ENCODE measurements around the gene KIF6. TPM values are rescaled to one million over a fixed set of nuclear protein-coding genes. Genes with fewer than 3 reads are reported as not detected.

The KIF6 gene
- polyA plus RNA-seq, 3 donors, result not detected

DNA sequence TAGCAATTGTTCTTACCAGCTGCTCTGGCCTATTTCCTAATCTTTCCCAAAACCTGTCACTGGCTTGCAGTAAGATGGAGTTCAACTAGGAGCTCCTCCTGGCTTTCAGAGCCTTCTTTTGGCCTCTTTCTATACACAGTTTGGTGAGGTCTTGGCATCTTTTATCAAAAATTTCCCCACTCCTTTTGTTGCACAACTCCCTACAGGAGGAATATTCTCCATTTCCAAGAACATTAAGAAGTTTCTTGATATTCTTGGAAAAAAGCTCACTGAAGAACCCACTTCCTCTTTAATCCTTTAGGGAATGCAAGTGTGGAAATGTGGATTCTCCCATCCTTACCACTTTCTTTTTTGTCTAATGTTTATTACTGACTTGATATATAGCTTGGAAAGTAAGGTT is 231.4 kb downstream of the KIF6 start:
- Histone ChIP-seq H3K27ac (ENCODE audit: low read depth in 1 of 2, low read length in 2 of 2) (no peak overlapping the region), H2AFZ (ENCODE audit: insufficient read depth, low read depth, low read length, poor library complexity, severe bottlenecking) (no peak overlapping the region), H3K27me3 (ENCODE audit: control insufficient read depth in 2 of 2, insufficient read depth in 2 of 2, low read length in 2 of 2) (no peaks in the 10 kb centered on the region), H3K9me3 (replicated peaks in 1 of 2; ENCODE audit: control insufficient read depth in 1 of 2, insufficient read depth in 1 of 2, low read length in 2 of 2) (no peaks in the 10 kb centered on the region), H3K36me3 (replicated peaks in 1 of 2; ENCODE audit: control insufficient read depth in 1 of 2, insufficient read depth in 2 of 2, low read length in 2 of 2) (no peaks in the 10 kb centered on the region), H3K79me2 (ENCODE audit: insufficient read depth, low read length) (no peaks in the 10 kb centered on the region), H3K4me3 (replicated peaks in 1 of 3; ENCODE audit: low read depth in 2 of 3, low read length in 3 of 3) (no peak overlapping the region), H3K9ac (ENCODE audit: insufficient read depth, low read length, poor library complexity, severe bottlenecking) (no peak overlapping the region), H3K4me1 (ENCODE audit: control insufficient read depth in 1 of 2, insufficient read depth in 2 of 2, low read length in 2 of 2) (no peaks in the 10 kb centered on the region), H3K4me2 (replicated peaks; ENCODE audit: extremely low read depth, low read length, poor library complexity, severe bottlenecking) (no peak overlapping the region), H4K20me1 (ENCODE audit: insufficient read depth, low read length) (no peaks in the 10 kb centered on the region)
- Mint-ChIP-seq H3K4me3 (no peak overlapping the region), H3K36me3 (no peaks in the 10 kb centered on the region), H3K9me3 (peaks cover 0 to 2% (median 0%) of the 10 kb centered on the region in 7 donors), H3K4me1 (no peaks in the 10 kb centered on the region), H3K27me3 (ENCODE audit: low read depth in 3 of 3) (peaks cover 0 to 10% (median 1%) of the 10 kb centered on the region in 3 donors), H3K27ac (no peak overlapping the region)
- TF ChIP-seq CTCF (IDR thresholded peaks at IDR 0.05), result no peak
- intact Hi-C loops (cut with micrococcal nuclease), result no loop called here
- DNase-seq, result no peak

GRCh38 chr6:39493174-39493573 is 232.0 kb downstream of the KIF6 start:
- H3K4me2 ChIP-seq (replicated peaks; ENCODE audit: extremely low read depth, low read length, poor library complexity, severe bottlenecking), result no peak overlapping the region
- TF ChIP-seq CTCF (IDR thresholded peaks at IDR 0.05), result no peak
- DNase-seq, result no peak
- H4K20me1 ChIP-seq (ENCODE audit: insufficient read depth, low read length), result no peaks in the 10 kb centered on the region
- Mint-ChIP-seq H3K4me1 (no peaks in the 10 kb centered on the region), H3K9me3 (peaks cover 0 to 2% (median 0%) of the 10 kb centered on the region in 7 donors), H3K27me3 (ENCODE audit: low read depth in 3 of 3) (peaks cover 0 to 10% (median 1%) of the 10 kb centered on the region in 3 donors), H3K36me3 (no peaks in the 10 kb centered on the region), H3K4me3 (no peak overlapping the region), H3K27ac (no peak overlapping the region)
- no peaks in the 10 kb centered on the region for H3K27me3 ChIP-seq (ENCODE audit: control insufficient read depth in 2 of 2, insufficient read depth in 2 of 2, low read length in 2 of 2)
- H2AFZ ChIP-seq (ENCODE audit: insufficient read depth, low read depth, low read length, poor library complexity, severe bottlenecking), result no peak overlapping the region
- H3K79me2 ChIP-seq (ENCODE audit: insufficient read depth, low read length), result no peaks in the 10 kb centered on the region
- no peaks in the 10 kb centered on the region for H3K9me3 ChIP-seq (replicated peaks in 1 of 2; ENCODE audit: control insufficient read depth in 1 of 2, insufficient read depth in 1 of 2, low read length in 2 of 2)
- H3K4me3 ChIP-seq (replicated peaks in 1 of 3; ENCODE audit: low read depth in 2 of 3, low read length in 3 of 3), result no peak overlapping the region
- no peaks in the 10 kb centered on the region for H3K4me1 ChIP-seq (ENCODE audit: control insufficient read depth in 1 of 2, insufficient read depth in 2 of 2, low read length in 2 of 2)
- intact Hi-C loops (cut with micrococcal nuclease), result no loop called here
- no peak overlapping the region for H3K9ac ChIP-seq (ENCODE audit: insufficient read depth, low read length, poor library complexity, severe bottlenecking)
- H3K36me3 ChIP-seq (replicated peaks in 1 of 2; ENCODE audit: control insufficient read depth in 1 of 2, insufficient read depth in 2 of 2, low read length in 2 of 2), result no peaks in the 10 kb centered on the region
- no peak overlapping the region for H3K27ac ChIP-seq (ENCODE audit: low read depth in 1 of 2, low read length in 2 of 2)

Measured in CD14-positive monocyte (primary cell).